ENCODE data around the gene CACUL1.
A peak's percentile ranks its signal among the peaks of the same experiment; 100 is the strongest.
"Not testable (repeated sequence)": the region's sequence is repeated elsewhere in the genome, so short reads cannot be mapped to it uniquely, and the experiment has no call there.

Gene CACUL1

GRCh38 chr10:118754556-118755423, at the start of gene CACUL1:
Gene CACUL1, minus strand, starts transcription at chr10:118754970. Its CDS starts 208 bp downstream, at chr10:118754762.
- peak within 1 kb of the TSS; percentile 88 for H3K27ac ChIP-seq
- DNase-seq (ENCODE audit: low spot score): peak; percentile 98
- CTCF ChIA-PET: interaction anchor here (0.6 to 1.2 kb wide), 2 partner anchors 73 to 266 kb away, joined by 3 to 5 read pairs; no protein-coding TSS in a partner anchor
- TF ChIP-seq CTCF (conservative IDR thresholded peaks at IDR 0.05; ENCODE audit: low read depth): no peak
- POLR2A ChIA-PET (ENCODE audit: low non-redundant PET): interaction anchor here (0.6 to 1.2 kb wide), 3 partner anchors 15 to 424 kb away, joined by 3 to 5 read pairs (median 3); no protein-coding TSS in a partner anchor

GRCh38 chr10:118804262-118804773, 49.5 kb upstream of the CACUL1 start:
- no peak for DNase-seq (ENCODE audit: low spot score)
- POLR2A ChIA-PET (ENCODE audit: low non-redundant PET): no interaction called here
- CTCF ChIA-PET: interaction anchor here (0.6 to 1.1 kb wide), 3 partner anchors 8 to 48 kb away, joined by 3 read pairs; no protein-coding TSS in a partner anchor
- no peak for TF ChIP-seq CTCF (conservative IDR thresholded peaks at IDR 0.05; ENCODE audit: low read depth)
- no peak overlapping the region for H3K27ac ChIP-seq

- ChIA-PET POLR2A (ENCODE audit: low non-redundant PET) (interaction anchor here (0.7 kb wide), 1 partner anchor 232 kb away, joined by 4 read pairs; no protein-coding TSS in a partner anchor), CTCF (interaction anchor here (1.2 kb wide), 1 partner anchor 234 kb away, joined by 3 read pairs; no protein-coding TSS in a partner anchor)
- DNase-seq (ENCODE audit: low spot score): no peak
- H3K27ac ChIP-seq: no peak overlapping the region
- no peak for TF ChIP-seq CTCF (conservative IDR thresholded peaks at IDR 0.05; ENCODE audit: low read depth)
These were observed 47.5 kb upstream of the CACUL1 start for GRCh38 chr10:118802126-118802793.

GRCh38 chr10:118800920-118801319, 46.1 kb upstream of the CACUL1 start:
- DNase-seq (ENCODE audit: low spot score): peak; percentile 32
- H3K27ac ChIP-seq: no peak overlapping the region
- POLR2A ChIA-PET (ENCODE audit: low non-redundant PET): no interaction called here
- CTCF ChIA-PET: interaction anchor here (0.6 to 1.3 kb wide), 5 partner anchors 76 to 1072 kb away, joined by 3 to 4 read pairs (median 3); no protein-coding TSS in a partner anchor
- TF ChIP-seq CTCF (conservative IDR thresholded peaks at IDR 0.05; ENCODE audit: low read depth): no peak; the same call in 1 of the 2 replicates

- ChIA-PET CTCF (interaction anchor here (1.1 to 1.8 kb wide), 2 partner anchors 32 to 36 kb away, joined by 3 to 6 read pairs; no protein-coding TSS in a partner anchor), POLR2A (ENCODE audit: low non-redundant PET) (no interaction called here)
- H3K27ac ChIP-seq: peak overlapping the region; percentile 67
- TF ChIP-seq CTCF (conservative IDR thresholded peaks at IDR 0.05; ENCODE audit: low read depth): no peak
- peak; percentile 86 for DNase-seq (ENCODE audit: low spot score)
These were observed 45.0 kb upstream of the CACUL1 start for GRCh38 chr10:118799777-118800176.

- CTCF ChIA-PET: interaction anchor here (0.6 to 0.9 kb wide), 4 partner anchors 29 to 76 kb away, joined by 3 to 5 read pairs (median 3); no protein-coding TSS in a partner anchor
- peak; percentile 82 for DNase-seq (ENCODE audit: low spot score)
- no peak for TF ChIP-seq CTCF (conservative IDR thresholded peaks at IDR 0.05; ENCODE audit: low read depth)
These were observed 43.5 kb upstream of the CACUL1 start for GRCh38 chr10:118798231-118798662.

GRCh38 chr10:118794971-118795370, 40.2 kb upstream of the CACUL1 start:
- H3K27ac ChIP-seq; POLR2A ChIA-PET (ENCODE audit: low non-redundant PET); CTCF ChIA-PET; DNase-seq (ENCODE audit: low spot score): not testable (repeated sequence)

More at GRCh38 chr10:118798231-118798662, 43.5 kb upstream of the CACUL1 start:
- H3K27ac ChIP-seq: peak overlapping the region; percentile 74
- POLR2A ChIA-PET (ENCODE audit: low non-redundant PET): interaction anchor here (0.5 kb wide), 1 partner anchor 29 kb away, joined by 8 read pairs; no protein-coding TSS in a partner anchor

Data from RWPE1 (cell line).